T-helper 22 cell (primary cell): ENCODE data around the gene KIF20A.
"Not testable (repeated sequence)": the region's sequence is repeated elsewhere in the genome, so short reads cannot be mapped to it uniquely, and the experiment has no call there.

ENCODE experiments used
- DNase-seq: peaks from one replicate; pipeline ENCODE4 v3.0.0-alpha.2; 2020; ENCODE audit warnings: low read depth

The KIF20A gene

GRCh38 chr5:138178516-138179276 lies at the start of gene KIF20A, which contains the start of gene BRD8:
Gene KIF20A (plus strand): TSS chr5:138179112. CDS start chr5:138179681, 569 bp downstream.
Gene BRD8 (minus strand): TSS chr5:138178630. CDS start chr5:138178614, 16 bp downstream.
- peak; percentile 81 for DNase-seq

- no peak for DNase-seq
Observed at GRCh38 chr5:138129347-138129746, 49.6 kb upstream of the KIF20A start.

GRCh38 chr5:138132543-138132942 lies 46.4 kb upstream of the KIF20A start:
- no peak for DNase-seq

- no peak for DNase-seq
Observed at GRCh38 chr5:138138949-138139780, 39.7 kb upstream of the KIF20A start, which contains the start of gene NME5. Gene NME5 (minus strand): TSS chr5:138139428. CDS start chr5:138138780, 648 bp downstream.

GRCh38 chr5:138139781-138140090 lies 39.2 kb upstream of the KIF20A start:
- DNase-seq: no peak

GRCh38 chr5:138140268-138140667 lies 38.6 kb upstream of the KIF20A start:
- DNase-seq: no peak

GRCh38 chr5:138141734-138142133 lies 37.2 kb upstream of the KIF20A start:
- DNase-seq: no peak

- not testable (repeated sequence) for DNase-seq
Observed at GRCh38 chr5:138143578-138143977, 35.3 kb upstream of the KIF20A start.

GRCh38 chr5:138148811-138149210 lies 30.1 kb upstream of the KIF20A start:
- DNase-seq: no peak

- no peak for DNase-seq
Observed at GRCh38 chr5:138149530-138149929, 29.4 kb upstream of the KIF20A start.

GRCh38 chr5:138155977-138156376 lies 22.9 kb upstream of the KIF20A start:
- not testable (repeated sequence) for DNase-seq

- no peak for DNase-seq
Observed at GRCh38 chr5:138157626-138158025, 21.3 kb upstream of the KIF20A start.

- no peak for DNase-seq
Observed at GRCh38 chr5:138159666-138160065, 19.2 kb upstream of the KIF20A start.

- DNase-seq: no peak
Observed at GRCh38 chr5:138160706-138161105, 18.2 kb upstream of the KIF20A start.

GRCh38 chr5:138163721-138164120 lies 15.2 kb upstream of the KIF20A start:
- DNase-seq: no peak

- DNase-seq: no peak
Observed at GRCh38 chr5:138169124-138169523, 9.8 kb upstream of the KIF20A start.

- no peak for DNase-seq
Observed at GRCh38 chr5:138170299-138170698, 8.6 kb upstream of the KIF20A start.

- DNase-seq: no peak
Observed at GRCh38 chr5:138177941-138178515, 884 bp upstream of the KIF20A start.

- DNase-seq: no peak
Observed at GRCh38 chr5:138179277-138179857, 455 bp downstream of the KIF20A start.

- DNase-seq: no peak
Observed at GRCh38 chr5:138180183-138180782, 1.4 kb downstream of the KIF20A start.

GRCh38 chr5:138180841-138181240 lies 1.9 kb downstream of the KIF20A start:
- DNase-seq: no peak

- no peak for DNase-seq
Observed at GRCh38 chr5:138182808-138183207, 3.9 kb downstream of the KIF20A start.
